Smooth muscle cell (in vitro differentiated cells): ENCODE measurements around the gene ATPAF2. TPM values are rescaled to one million over a fixed set of nuclear protein-coding genes. Genes with fewer than 3 reads are reported as not detected.

ENCODE experiments used
- DNase-seq: peaks from one replicate; lab custom pipeline; 2025; ENCODE audit not compliant: unreplicated experiment; lab: John Stamatoyannopoulos, UW
- H2AFZ ChIP-seq: fragments of 200-600 bp; sonication (generic); 2 replicates; pipeline ENCODE4 v1.6.0; 2016; ENCODE audit warnings: antibody characterized with exemption, low read depth, mild to moderate bottlenecking
- H3F3A ChIP-seq: fragments of 200-600 bp; sonication (generic); 2 replicates; pipeline ENCODE4 v1.6.0; 2017; ENCODE audit warnings: antibody characterized with exemption, low read depth
- H3K27ac ChIP-seq: fragments of 200-600 bp; sonication (generic); 2 replicates; pipeline ENCODE4 v1.5.1; 2016; ENCODE audit warnings: low read depth, mild to moderate bottlenecking
- H3K27me3 ChIP-seq: fragments of 200-600 bp; sonication (generic); 2 replicates; pipeline ENCODE4 v1.6.1; 2016; ENCODE audit warnings: low read depth, mild to moderate bottlenecking
- H3K36me3 ChIP-seq: fragments of 200-600 bp; sonication (generic); 2 replicates; pipeline ENCODE4 v1.5.1; 2016; ENCODE audit warnings: low read depth
- H3K4me1 ChIP-seq: fragments of 200-600 bp; sonication (generic); 2 replicates; pipeline ENCODE4 v1.5.1; 2016; ENCODE audit warnings: low read depth
- H3K4me2 ChIP-seq: fragments of 200-600 bp; sonication (generic); 2 replicates; pipeline ENCODE4 v1.6.0; 2016; ENCODE audit warnings: mild to moderate bottlenecking
- H3K4me3 ChIP-seq: fragments of 200-600 bp; sonication (generic); 2 replicates; pipeline ENCODE4 v1.5.1; 2016; ENCODE audit warnings: mild to moderate bottlenecking
- H3K79me2 ChIP-seq: fragments of 200-600 bp; sonication (generic); 2 replicates; pipeline ENCODE4 v1.6.0; 2016; ENCODE audit warnings: low read depth, mild to moderate bottlenecking
- H3K9ac ChIP-seq: fragments of 200-600 bp; sonication (generic); 2 replicates; pipeline ENCODE4 v1.6.0; 2016; ENCODE audit warnings: low read depth
- H3K9me3 ChIP-seq: fragments of 200-600 bp; sonication (generic); replicated peaks from 2 replicates; pipeline ENCODE4 v1.5.1; 2016; ENCODE audit warnings: low read depth
- H4K20me1 ChIP-seq: fragments of 200-600 bp; sonication (generic); 2 replicates; pipeline ENCODE4 v1.6.0; 2016; ENCODE audit warnings: low read depth
- CTCF ChIP-seq: fragments of 200-600 bp; sonication (generic); IDR thresholded peaks from 2 replicates; pipeline ENCODE4 v1.5.1; 2017; ENCODE audit warnings: borderline replicate concordance, mild to moderate bottlenecking, antibody characterized with exemption; ENCODE audit not compliant: insufficient read depth, poor library complexity, severe bottlenecking
- whole genome bisulfite sequencing: methylation state at CpG from one replicate; pipeline ENCODE4 v1.1.7; 2016; ENCODE audit warnings: low lambda C conversion rate; 5-methylcytosine and 5-hydroxymethylcytosine counted together
- polyA plus RNA-seq: library from polyadenylated mRNA; unstranded; fragments of >200 nt; fragmentation: Nextera tagmentation; extraction: Ambion mirVana; gene quantifications from 2 replicates; pipeline ENCODE4 v1.2.1, GENCODE V29; 2016
- total RNA-seq: library from RNA; depleted of rRNA; stranded (reverse); fragments of >200 nt; gene quantifications from 2 replicates; pipeline ENCODE4 v1.2.3, GENCODE V29; 2014

The ATPAF2 gene
- total and polyA plus RNA-seq, 2 experiments from 2014 or later: 31.0 to 32.3 TPM

GRCh38 chr17:18005496-18005895 is 33.5 kb downstream of the ATPAF2 start:
- TF ChIP-seq CTCF: no peak
- no peak for DNase-seq
- H3K4me1 ChIP-seq: no peaks in the 10 kb centered on the region
- H4K20me1 ChIP-seq: no peaks in the 10 kb centered on the region
- 70% methylated on average over 3 of the region's 3 CpGs for WGBS
- no peaks in the 10 kb centered on the region for H3K27me3 ChIP-seq
- H3K79me2 ChIP-seq: no peaks in the 10 kb centered on the region
- no peaks in the 10 kb centered on the region for H3K36me3 ChIP-seq
- no peaks in the 10 kb centered on the region for H3F3A ChIP-seq
- no peak overlapping the region for H3K4me3 ChIP-seq
- H2AFZ ChIP-seq: no peak overlapping the region
- no peak overlapping the region for H3K27ac ChIP-seq
- no peaks in the 10 kb centered on the region for H3K9me3 ChIP-seq
- H3K9ac ChIP-seq: no peak overlapping the region
- H3K4me2 ChIP-seq: no peak overlapping the region

- no peaks in the 10 kb centered on the region for H3K79me2 ChIP-seq
- H3K9me3 ChIP-seq: no peaks in the 10 kb centered on the region
- no peaks in the 10 kb centered on the region for H3F3A ChIP-seq
- H2AFZ ChIP-seq: no peak overlapping the region
- H3K4me1 ChIP-seq: no peaks in the 10 kb centered on the region
- no peak overlapping the region for H3K4me3 ChIP-seq
- H3K4me2 ChIP-seq: no peak overlapping the region
- no peaks in the 10 kb centered on the region for H3K27me3 ChIP-seq
- no peaks in the 10 kb centered on the region for H3K36me3 ChIP-seq
- TF ChIP-seq CTCF: peak; percentile 10
- 85% methylated on average over 9 of the region's 9 CpGs for WGBS
- no peak for DNase-seq
- no peaks in the 10 kb centered on the region for H4K20me1 ChIP-seq
- H3K27ac ChIP-seq: no peak overlapping the region
- H3K9ac ChIP-seq: no peak overlapping the region
Measured at GRCh38 chr17:18004884-18005305, 34.1 kb downstream of the ATPAF2 start.

- Histone ChIP-seq H3K27ac (no peak overlapping the region), H3K9ac (no peak overlapping the region), H3K27me3 (no peaks in the 10 kb centered on the region), H3K9me3 (no peaks in the 10 kb centered on the region), H3K4me1 (no peaks in the 10 kb centered on the region), H3K79me2 (no peaks in the 10 kb centered on the region), H3K36me3 (no peaks in the 10 kb centered on the region), H3F3A (no peaks in the 10 kb centered on the region), H4K20me1 (no peaks in the 10 kb centered on the region), H2AFZ (no peak overlapping the region), H3K4me2 (no peak overlapping the region), H3K4me3 (no peak overlapping the region)
- DNase-seq: no peak
- TF ChIP-seq CTCF: no peak
- whole genome bisulfite sequencing: 94% methylated on average over 9 of the region's 9 CpGs
Measured at GRCh38 chr17:18004345-18004744, 34.6 kb downstream of the ATPAF2 start.

GRCh38 chr17:18002171-18002570 is 36.8 kb downstream of the ATPAF2 start:
- TF ChIP-seq CTCF: no peak
- 95% methylated on average over 2 of the region's 2 CpGs for WGBS

More at GRCh38 chr17:18002171-18002570, 36.8 kb downstream of the ATPAF2 start:
- Histone ChIP-seq H3K36me3 (no peaks in the 10 kb centered on the region), H3K9ac (no peak overlapping the region), H3F3A (no peaks in the 10 kb centered on the region), H3K9me3 (no peaks in the 10 kb centered on the region), H3K4me2 (no peak overlapping the region), H4K20me1 (no peaks in the 10 kb centered on the region), H3K4me3 (no peak overlapping the region), H2AFZ (no peak overlapping the region), H3K27me3 (no peaks in the 10 kb centered on the region), H3K79me2 (no peaks in the 10 kb centered on the region), H3K4me1 (no peaks in the 10 kb centered on the region), H3K27ac (no peak overlapping the region)
- no peak for DNase-seq
